HepG2 (cell line): Measurements from ENCODE around the gene MORN5.

Experiments used
- BCL3 ChIP-seq: sonication (generic); formaldehyde crosslinking; IDR thresholded peaks from 2 replicates; pipeline ENCODE4 v1.5.1; 2020; ENCODE audit warnings: mild to moderate bottlenecking, missing genetic modification reagents, moderate library complexity
- CTCF ChIP-seq: sonication (generic); formaldehyde crosslinking; IDR thresholded peaks from 2 replicates; pipeline ENCODE4 v1.5.0; 2020; ENCODE audit warnings: mild to moderate bottlenecking, missing genetic modification reagents, moderate library complexity
- HNRNPL ChIP-seq: fragments of 200-400 bp; formaldehyde crosslinking; IDR thresholded peaks from 2 replicates; pipeline ENCODE4 v1.6.1; 2017; ENCODE audit warnings: mild to moderate bottlenecking, low read depth, low read length
- NFIC ChIP-seq: IDR thresholded peaks from 2 replicates; pipeline ENCODE4 v1.6.1; 2012; ENCODE audit warnings: mild to moderate bottlenecking, low read length, inconsistent platforms
- RFX5 ChIP-seq: IDR thresholded peaks from 2 replicates; pipeline ENCODE4 v1.6.1; 2011; ENCODE audit warnings: low read depth, low read length, improper control_type of control experiment
- SP1 ChIP-seq, 2 experiments: fragments of 450-650 bp in 1 of 2; sonication (generic) in 1 of 2; formaldehyde crosslinking in 1 of 2; IDR thresholded peaks; 2 replicates each; pipeline versions ENCODE4 v1.4.0 to v1.6.1; 2016 to 2020; ENCODE audit warnings: missing genetic modification reagents in 1 of 2
- ZBTB21 ChIP-seq: sonication (generic); formaldehyde crosslinking; IDR thresholded peaks from 2 replicates; pipeline ENCODE4 v1.4.0; 2020; ENCODE audit warnings: missing genetic modification reagents
- ZNF556 ChIP-seq: sonication (generic); formaldehyde crosslinking; IDR thresholded peaks from 2 replicates; pipeline ENCODE4 v1.4.0; 2020; ENCODE audit warnings: mild to moderate bottlenecking, missing genetic modification reagents, borderline replicate concordance
- ZNF883 ChIP-seq: sonication (generic); formaldehyde crosslinking; IDR thresholded peaks from 2 replicates; pipeline ENCODE4 v1.5.1; 2020; ENCODE audit warnings: mild to moderate bottlenecking, missing genetic modification reagents; ENCODE audit errors: not compliant biosample characterization

DNA sequence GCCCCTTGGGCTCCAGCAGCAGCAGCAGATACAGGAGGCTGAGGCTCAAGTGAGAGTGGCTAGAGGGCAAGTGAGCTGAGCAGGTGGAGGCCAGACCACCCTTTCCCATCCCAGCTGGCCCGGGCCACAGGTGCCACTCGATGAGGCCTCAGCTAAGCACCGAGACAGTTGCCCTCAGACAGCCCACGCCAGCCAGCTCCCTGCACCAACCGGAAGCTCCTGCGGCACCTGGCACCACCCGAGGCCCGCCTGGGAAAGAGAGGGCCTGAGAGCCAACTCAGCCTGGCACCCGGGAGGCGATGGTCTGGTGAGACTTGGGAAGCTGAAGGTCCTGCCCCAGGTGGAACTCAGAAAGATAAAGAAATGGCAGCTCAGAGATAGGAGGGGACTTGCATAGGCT is 38.3 kb upstream of the MORN5 start:
- TF ChIP-seq CTCF (CRISPR knock-in tag) (no peak), HNRNPL (no peak), NFIC (no peak), SP1 (IDR thresholded peaks at IDR 0.05) (no peak), SP1 (CRISPR knock-in tag; IDR thresholded peaks at IDR 0.05) (no peak), BCL3 (CRISPR knock-in tag) (no peak), ZBTB21 (CRISPR knock-in tag) (no peak), ZNF883 (CRISPR knock-in tag) (no peak), ZNF556 (CRISPR knock-in tag) (no peak), RFX5 (no peak)
